Fibroblast of lung (primary cell): ENCODE results near the gene TAF1D. TPM values are rescaled to one million over a fixed set of nuclear protein-coding genes. Genes with fewer than 3 reads are reported as not detected.

Experiments
- DNase-seq, 2 donors: peaks; one replicate each; pipeline versions ENCODE4 v3.0.0 to v3.0.0-alpha.2; 2010; ENCODE audit warnings: low read depth in 2 of 2
- H2AFZ ChIP-seq: 2 replicates; pipeline ENCODE4 v1.5.1; 2012; ENCODE audit warnings: low read length, control low read depth, inconsistent platforms
- H3K27ac ChIP-seq: 2 replicates; pipeline ENCODE4 v1.5.1; 2011; ENCODE audit warnings: low read length, control low read depth; ENCODE audit not compliant: insufficient read depth
- H3K27me3 ChIP-seq: 2 replicates; pipeline ENCODE4 v1.5.1; 2011; ENCODE audit warnings: mild to moderate bottlenecking, low read length; ENCODE audit not compliant: control insufficient read depth, insufficient read depth
- H3K36me3 ChIP-seq: 2 replicates; pipeline ENCODE4 v1.5.1; 2011; ENCODE audit warnings: low read length; ENCODE audit not compliant: control insufficient read depth, insufficient read depth
- H3K4me1 ChIP-seq: 2 replicates; pipeline ENCODE4 v1.5.1; 2011; ENCODE audit warnings: low read length; ENCODE audit not compliant: control insufficient read depth, insufficient read depth; ENCODE audit errors: extremely low read depth
- H3K4me2 ChIP-seq: 2 replicates; pipeline ENCODE4 v1.5.1; 2011; ENCODE audit warnings: low read length, control low read depth; ENCODE audit not compliant: insufficient read depth; ENCODE audit errors: extremely low read depth
- H3K4me3 ChIP-seq, 4 experiments: fragments of 200-600 bp in 1 of 4; sonication (generic) in 1 of 4; replicated peaks in 1 of 4; 2 replicates each; pipeline ENCODE4 v1.5.1; 2011 to 2016; ENCODE audit warnings: low read length in 4 of 4, low read depth in 3 of 4, mild to moderate bottlenecking in 3 of 4, control low read depth in 2 of 4, inconsistent platforms in 1 of 4, mixed read lengths in 1 of 4; ENCODE audit not compliant: insufficient read depth in 1 of 4; ENCODE audit errors: control extremely low read depth in 1 of 4
- H3K79me2 ChIP-seq: 2 replicates; pipeline ENCODE4 v1.5.1; 2012; ENCODE audit warnings: mild to moderate bottlenecking, low read length, inconsistent platforms; ENCODE audit not compliant: control insufficient read depth, insufficient read depth
- H3K9ac ChIP-seq: 2 replicates; pipeline ENCODE4 v1.5.1; 2011; ENCODE audit warnings: mild to moderate bottlenecking, low read length, control low read depth; ENCODE audit not compliant: insufficient read depth
- H3K9me3 ChIP-seq: 2 replicates; pipeline ENCODE4 v1.5.1; 2012; ENCODE audit warnings: low read depth, low read length; ENCODE audit not compliant: control insufficient read depth, insufficient read depth
- H4K20me1 ChIP-seq: 2 replicates; pipeline ENCODE4 v1.5.1; 2011; ENCODE audit warnings: low read length; ENCODE audit not compliant: control insufficient read depth, insufficient read depth; ENCODE audit errors: extremely low read depth
- CTCF ChIP-seq, 2 donors: IDR thresholded peaks in 1 of 2; conservative IDR thresholded peaks in 1 of 2; 1 replicate in 1 of 2; 2 replicates in 1 of 2; pipeline ENCODE4 v1.5.1; 2011 to 2012; ENCODE audit warnings: low read length in 2 of 2, control low read depth in 1 of 2, inconsistent platforms in 1 of 2, low read depth in 1 of 2, mild to moderate bottlenecking in 1 of 2
- EZH2 ChIP-seq: IDR thresholded peaks from 2 replicates; pipeline ENCODE4 v1.5.1; 2012; ENCODE audit warnings: low read length, control low read depth, mild to moderate bottlenecking; ENCODE audit errors: missing control alignments
- polyA plus RNA-seq, 2 donors: library from polyadenylated mRNA; depleted of rRNA in 1 of 2; stranded (reverse) in 1 of 2; unstranded in 1 of 2; fragments of >200 nt; gene quantifications; 2 replicates each; pipeline ENCODE4 v1.2.1, GENCODE V29; 2011 to 2012; ENCODE audit warnings: missing spikeins in 1 of 2
- total RNA-seq: library from RNA; depleted of rRNA; stranded (reverse); fragments of >200 nt; gene quantifications from 2 replicates; pipeline ENCODE4 v1.2.1, GENCODE V29; 2014

TAF1D gene
- total and polyA plus RNA-seq, 2 donors (not counting 1 experiment from before 2014, with no cell fraction given) = 78.5 to 111 TPM

- no peaks in the 10 kb centered on the region for H3K79me2 ChIP-seq
- peak in 1 of 2 donors; percentile 11 for DNase-seq
- TF ChIP-seq CTCF (conservative IDR thresholded peaks at IDR 0.05 in 1 of 2, IDR thresholded peaks at IDR 0.05 in 1 of 2; ENCODE audit: low read depth in 1 of 2, low read length in 2 of 2) = no peak
- no peak for TF ChIP-seq EZH2
- no peak overlapping the region for H3K9ac ChIP-seq
- H3K4me3 ChIP-seq = no peak overlapping the region
- no peaks in the 10 kb centered on the region for H3K4me1 ChIP-seq
- H3K27me3 ChIP-seq = no peaks in the 10 kb centered on the region
- H3K4me2 ChIP-seq = no peak overlapping the region
- H3K36me3 ChIP-seq = no peaks in the 10 kb centered on the region
- H4K20me1 ChIP-seq = no peaks in the 10 kb centered on the region
- no peak overlapping the region for H2AFZ ChIP-seq
- H3K27ac ChIP-seq = no peak overlapping the region
- H3K9me3 ChIP-seq = no peaks in the 10 kb centered on the region
Observed at GRCh38 chr11:93767018-93767417, 25.7 kb upstream of the TAF1D start.

- Histone ChIP-seq H3K9me3 (no peaks in the 10 kb centered on the region), H4K20me1 (no peaks in the 10 kb centered on the region), H3K36me3 (no peaks in the 10 kb centered on the region), H3K4me2 (no peak overlapping the region), H3K79me2 (no peaks in the 10 kb centered on the region), H2AFZ (no peak overlapping the region), H3K27me3 (no peaks in the 10 kb centered on the region), H3K4me1 (no peaks in the 10 kb centered on the region), H3K27ac (no peak overlapping the region), H3K9ac (no peak overlapping the region), H3K4me3 (no peak overlapping the region)
- no peak for TF ChIP-seq EZH2
- TF ChIP-seq CTCF (conservative IDR thresholded peaks at IDR 0.05 in 1 of 2, IDR thresholded peaks at IDR 0.05 in 1 of 2; ENCODE audit: low read depth in 1 of 2, low read length in 2 of 2) = no peak
- peak in 1 of 2 donors; percentile 50 for DNase-seq
Observed at GRCh38 chr11:93766504-93766903, 25.2 kb upstream of the TAF1D start.

GRCh38 chr11:93765551-93765950, 24.3 kb upstream of the TAF1D start:
- DNase-seq = peak in 1 of 2 donors; percentile 1
- Histone ChIP-seq H3K79me2 (no peaks in the 10 kb centered on the region), H3K4me3 (no peak overlapping the region), H3K36me3 (no peaks in the 10 kb centered on the region), H3K4me2 (no peak overlapping the region), H4K20me1 (no peaks in the 10 kb centered on the region), H2AFZ (no peak overlapping the region), H3K9ac (no peak overlapping the region), H3K9me3 (no peaks in the 10 kb centered on the region), H3K27me3 (no peaks in the 10 kb centered on the region), H3K4me1 (no peaks in the 10 kb centered on the region), H3K27ac (no peak overlapping the region)
- TF ChIP-seq EZH2 = no peak
- no peak for TF ChIP-seq CTCF (conservative IDR thresholded peaks at IDR 0.05 in 1 of 2, IDR thresholded peaks at IDR 0.05 in 1 of 2; ENCODE audit: low read depth in 1 of 2, low read length in 2 of 2)
